HUES64 (cell line): ENCODE results near the gene SLC39A3.

ENCODE experiments used
- H3K27ac ChIP-seq: 2 replicates; pipeline ENCODE4 v1.7.0; 2013; ENCODE audit warnings: low read depth, low read length, inconsistent platforms
- H3K27me3 ChIP-seq: 2 replicates; pipeline ENCODE4 v1.6.1; 2013; ENCODE audit warnings: mild to moderate bottlenecking, low read length; ENCODE audit not compliant: insufficient read depth
- H3K36me3 ChIP-seq: 2 replicates; pipeline ENCODE4 v1.6.1; 2013; ENCODE audit warnings: mild to moderate bottlenecking, low read length; ENCODE audit not compliant: insufficient read depth
- H3K4me1 ChIP-seq: 2 replicates; pipeline ENCODE4 v1.6.1; 2013; ENCODE audit warnings: mild to moderate bottlenecking, low read length, moderate library complexity; ENCODE audit not compliant: insufficient read depth
- H3K4me3 ChIP-seq: 2 replicates; pipeline ENCODE4 v1.5.1; 2013; ENCODE audit warnings: mild to moderate bottlenecking, low read length, moderate library complexity
- H3K9ac ChIP-seq: 2 replicates; pipeline ENCODE4 v1.6.1; 2013; ENCODE audit warnings: mild to moderate bottlenecking, low read depth, low read length
- H3K9me3 ChIP-seq: 2 replicates; pipeline ENCODE4 v1.6.1; 2013; ENCODE audit warnings: low read depth, low read length; ENCODE audit not compliant: insufficient read depth
- WGBS: fragments of 150-250, 120-280 bp; methylation state at CpG from one replicate; pipeline ENCODE4 v1.1.7; 2013; ENCODE audit warnings: missing lambda C conversion rate; 5-methylcytosine and 5-hydroxymethylcytosine counted together

Gene SLC39A3

GRCh38 chr19:2693492-2694160, 46.2 kb downstream of the SLC39A3 start:
- Histone ChIP-seq H3K36me3 (no peaks in the 10 kb centered on the region), H3K4me3 (no peak overlapping the region), H3K27ac (no peak overlapping the region), H3K9ac (no peak overlapping the region), H3K9me3 (no peaks in the 10 kb centered on the region), H3K4me1 (no peaks in the 10 kb centered on the region), H3K27me3 (no peaks in the 10 kb centered on the region)
- WGBS = 88% methylated on average over 11 of the region's 12 CpGs

- Histone ChIP-seq H3K4me3 (no peak overlapping the region), H3K36me3 (no peaks in the 10 kb centered on the region), H3K9ac (no peak overlapping the region), H3K27ac (no peak overlapping the region), H3K9me3 (no peaks in the 10 kb centered on the region), H3K4me1 (no peaks in the 10 kb centered on the region), H3K27me3 (no peaks in the 10 kb centered on the region)
- 90% methylated on average over 9 of the region's 9 CpGs for WGBS
These were observed 47.9 kb downstream of the SLC39A3 start for GRCh38 chr19:2691951-2692350.

- H3K4me3 ChIP-seq = no peak overlapping the region
These were observed 49.0 kb downstream of the SLC39A3 start for GRCh38 chr19:2690856-2691255.

GRCh38 chr19:2686360-2686759, 53.5 kb downstream of the SLC39A3 start:
- 93% methylated on average over 17 of the region's 17 CpGs for WGBS
- Histone ChIP-seq H3K27ac (no peak overlapping the region), H3K27me3 (no peaks in the 10 kb centered on the region)

More at GRCh38 chr19:2690856-2691255, 49.0 kb downstream of the SLC39A3 start:
- 88% methylated on average over 9 of the region's 11 CpGs for WGBS
- Histone ChIP-seq H3K4me1 (no peaks in the 10 kb centered on the region), H3K9me3 (no peaks in the 10 kb centered on the region), H3K27me3 (no peaks in the 10 kb centered on the region), H3K27ac (no peak overlapping the region), H3K9ac (no peak overlapping the region), H3K36me3 (no peaks in the 10 kb centered on the region)

GRCh38 chr19:2685204-2685704, 54.6 kb downstream of the SLC39A3 start:
- Histone ChIP-seq H3K4me3 (no peak overlapping the region), H3K4me1 (no peaks in the 10 kb centered on the region), H3K27me3 (no peaks in the 10 kb centered on the region), H3K36me3 (no peaks in the 10 kb centered on the region), H3K27ac (no peak overlapping the region), H3K9me3 (no peaks in the 10 kb centered on the region), H3K9ac (no peak overlapping the region)
- WGBS = 85% methylated on average over 6 of the region's 6 CpGs

More at GRCh38 chr19:2686360-2686759, 53.5 kb downstream of the SLC39A3 start:
- Histone ChIP-seq H3K9ac (no peak overlapping the region), H3K4me1 (no peaks in the 10 kb centered on the region), H3K36me3 (no peaks in the 10 kb centered on the region), H3K9me3 (no peaks in the 10 kb centered on the region), H3K4me3 (no peak overlapping the region)

GRCh38 chr19:2683430-2684003, 56.3 kb downstream of the SLC39A3 start:
- no peaks in the 10 kb centered on the region for H3K9me3 ChIP-seq
- 85% methylated on average over 20 of the region's 20 CpGs for WGBS
- no peaks in the 10 kb centered on the region for H3K4me1 ChIP-seq
- no peaks in the 10 kb centered on the region for H3K27me3 ChIP-seq
- no peak overlapping the region for H3K27ac ChIP-seq
- no peak overlapping the region for H3K9ac ChIP-seq
- H3K36me3 ChIP-seq = no peaks in the 10 kb centered on the region
- H3K4me3 ChIP-seq = no peak overlapping the region
